Endothelial cell of umbilical vein (primary cell): ENCODE results near the gene PITPNM3. TPM values are rescaled to one million over a fixed set of nuclear protein-coding genes. Genes with fewer than 3 reads are reported as not detected.

Experiments used
- BruUV-seq: library from RNA; stranded (reverse); fragments of 400-500 nt; replicated peaks from 2 replicates; lab custom pipeline; 2021; lab: Mats Ljungman, UMichigan
- CTCF ChIA-PET: fragments of 300-600, 350-600 bp; sonication (Branson Sonifier 250); formaldehyde crosslinking; loops from one replicate; lab custom pipeline; 2021; ENCODE audit warnings: antibody characterized with exemption, inconsistent platforms; lab: Charles Lee
- POLR2A ChIA-PET: fragments of 300-600, 350-600 bp; sonication (Branson Sonifier 250); formaldehyde crosslinking; loops from one replicate; lab custom pipeline; 2021; ENCODE audit warnings: antibody characterized with exemption, inconsistent platforms; lab: Charles Lee
- DNase-seq: peaks from one replicate; pipeline ENCODE4 v3.0.0-alpha.2; 2011; ENCODE audit warnings: low read depth, low spot score
- FAIRE-seq: peaks from 2 replicates; lab custom pipeline; 2011; peaks lifted over from hg19 to GRCh38; lab: Jason Lieb, UNC
- H2AFZ ChIP-seq: 2 replicates; pipeline ENCODE4 v1.6.0; 2012; ENCODE audit warnings: low read depth, low read length, control low read depth, inconsistent platforms
- H3K27ac ChIP-seq: 2 replicates; pipeline ENCODE4 v1.5.1; 2011; ENCODE audit warnings: low read depth, mild to moderate bottlenecking, control low read depth, low read length, moderate library complexity; ENCODE audit not compliant: insufficient read depth
- H3K27me3 ChIP-seq, 2 experiments: 2 replicates each; pipeline versions ENCODE4 v1.6.0 to v1.6.1; 2011; ENCODE audit warnings: low read length in 2 of 2, mixed read lengths in 1 of 2; ENCODE audit not compliant: control insufficient read depth in 2 of 2, insufficient read depth in 2 of 2
- H3K36me3 ChIP-seq, 2 experiments: 2 replicates in 1 of 2; 3 replicates in 1 of 2; pipeline ENCODE4 v1.5.1; 2011; ENCODE audit warnings: low read length in 2 of 2, mild to moderate bottlenecking in 1 of 2, moderate library complexity in 1 of 2; ENCODE audit not compliant: control insufficient read depth in 2 of 2, insufficient read depth in 2 of 2; ENCODE audit errors: extremely low read depth in 1 of 2
- H3K4me1 ChIP-seq: 3 replicates; pipeline ENCODE4 v1.5.1; 2011; ENCODE audit warnings: mild to moderate bottlenecking, low read length; ENCODE audit not compliant: control insufficient read depth, insufficient read depth; ENCODE audit errors: extremely low read depth
- H3K4me2 ChIP-seq: 2 replicates; pipeline ENCODE4 v1.6.1; 2011; ENCODE audit warnings: low read length, control low read depth, mixed read lengths; ENCODE audit not compliant: insufficient read depth
- H3K4me3 ChIP-seq, 3 experiments: fragments of 200-600 bp in 1 of 3; sonication (generic), shearing (Covaris generic) in 1 of 3; replicated peaks in 1 of 3; 2 replicates each; pipeline ENCODE4 v1.5.1; 2011 to 2016; ENCODE audit warnings: control low read depth in 3 of 3, low read length in 3 of 3, mild to moderate bottlenecking in 2 of 3, inconsistent platforms in 1 of 3, low read depth in 1 of 3, moderate library complexity in 1 of 3; ENCODE audit not compliant: insufficient read depth in 1 of 3
- H3K79me2 ChIP-seq: 2 replicates; pipeline ENCODE4 v1.6.0; 2012; ENCODE audit warnings: low read length, inconsistent platforms; ENCODE audit not compliant: control insufficient read depth, insufficient read depth
- H3K9ac ChIP-seq: replicated peaks from 2 replicates; pipeline ENCODE3; 2011; ENCODE audit warnings: low read length, control low read depth; ENCODE audit not compliant: insufficient read depth; ENCODE audit errors: extremely low read depth
- H3K9me1 ChIP-seq: replicated peaks from 3 replicates; pipeline ENCODE4 v1.6.0; 2011; ENCODE audit warnings: mild to moderate bottlenecking, low read length; ENCODE audit not compliant: control insufficient read depth, insufficient read depth; ENCODE audit errors: extremely low read depth
- H3K9me3 ChIP-seq: replicated peaks from 2 replicates; pipeline ENCODE4 v1.5.1; 2012; ENCODE audit warnings: low read length, inconsistent platforms; ENCODE audit not compliant: control insufficient read depth, insufficient read depth
- H4K20me1 ChIP-seq: replicated peaks from 2 replicates; pipeline ENCODE3; 2011; ENCODE audit warnings: mild to moderate bottlenecking, low read length; ENCODE audit not compliant: control insufficient read depth, insufficient read depth; ENCODE audit errors: extremely low read depth
- EZH2 ChIP-seq: IDR thresholded peaks from 2 replicates; pipeline ENCODE4 v1.6.1; 2012; ENCODE audit warnings: borderline replicate concordance, low read depth, mild to moderate bottlenecking, moderate library complexity, low read length, inconsistent platforms; ENCODE audit not compliant: severe bottlenecking
- FOS ChIP-seq: IDR thresholded peaks from 2 replicates; pipeline ENCODE4 v1.6.1; 2011; ENCODE audit warnings: mild to moderate bottlenecking, low read length, moderate library complexity, borderline replicate concordance; ENCODE audit not compliant: insufficient read depth
- GATA2 ChIP-seq: IDR thresholded peaks from 2 replicates; pipeline ENCODE4 v1.7.0; 2011; ENCODE audit warnings: low read depth, mild to moderate bottlenecking, moderate library complexity, mixed read lengths, low read length; ENCODE audit not compliant: insufficient read length, insufficient read depth
- JUN ChIP-seq: IDR thresholded peaks from 2 replicates; pipeline ENCODE4 v1.6.1; 2011; ENCODE audit warnings: borderline replicate concordance, low read depth; ENCODE audit not compliant: insufficient read length, insufficient read depth
- MYC ChIP-seq: IDR thresholded peaks from one replicate; pipeline ENCODE4 v1.6.1; 2011; ENCODE audit warnings: mild to moderate bottlenecking, low read depth, low read length
- POLR2A ChIP-seq: IDR thresholded peaks from 2 replicates; pipeline ENCODE4 v1.6.1; 2012; ENCODE audit warnings: low read depth, mild to moderate bottlenecking, control low read depth, low read length
- POLR2AphosphoS5 ChIP-seq: IDR thresholded peaks from 2 replicates; pipeline ENCODE4 v1.6.1; 2012; ENCODE audit warnings: low read depth, mild to moderate bottlenecking, control low read depth, low read length, moderate library complexity; ENCODE audit not compliant: insufficient read depth
- dilution Hi-C: fragments of 300-500 bp; cut with MboI; formaldehyde crosslinking; loops from one replicate; pipeline ENCODE4 v1.15.0; 2019; ENCODE audit warnings: low sequenced_read_pairs; ENCODE audit not compliant: extremely low pct_ligation_motif_present
- intact Hi-C: fragments of 100-400 bp; cut with micrococcal nuclease; formaldehyde crosslinking; loops from one replicate; pipeline ENCODE4 v1.10.0; 2022
- polyA plus RNA-seq, 4 experiments: library from polyadenylated mRNA; depleted of rRNA in 3 of 4; stranded (reverse) in 3 of 4; unstranded in 1 of 4; fragments of >200 nt; gene quantifications; 2 replicates each; pipeline versions ENCODE4 v1.2.1 to v1.2.3, GENCODE V29; 2011 to 2012; ENCODE audit warnings: missing spikeins in 1 of 4
- total RNA-seq: library from RNA; stranded (reverse); gene quantifications from 2 replicates; pipeline ENCODE4 v1.2.3, GENCODE V29; 2021
- TF ChIP-seq, protein P1 (sequence below), 2 donors: IDR thresholded peaks; 1 replicate in 1 of 2; 2 replicates in 1 of 2; pipeline ENCODE4 v1.5.1; 2011; ENCODE audit warnings: low read length in 2 of 2, mild to moderate bottlenecking in 2 of 2, moderate library complexity in 2 of 2, control low read depth in 1 of 2, inconsistent platforms in 1 of 2, low read depth in 1 of 2; ENCODE audit not compliant: insufficient read depth in 1 of 2; ENCODE audit errors: extremely low read depth in 1 of 2
- TF ChIP-seq, protein P2 (sequence below): IDR thresholded peaks from 2 replicates; pipeline ENCODE4 v1.6.1; 2011; ENCODE audit not compliant: insufficient read depth, insufficient read length

The PITPNM3 gene
- total and polyA plus RNA-seq, 2 donors (not counting 3 experiments of a cell fraction or from before 2014, with no cell fraction given), result 1.0 to 1.9 TPM

DNA sequence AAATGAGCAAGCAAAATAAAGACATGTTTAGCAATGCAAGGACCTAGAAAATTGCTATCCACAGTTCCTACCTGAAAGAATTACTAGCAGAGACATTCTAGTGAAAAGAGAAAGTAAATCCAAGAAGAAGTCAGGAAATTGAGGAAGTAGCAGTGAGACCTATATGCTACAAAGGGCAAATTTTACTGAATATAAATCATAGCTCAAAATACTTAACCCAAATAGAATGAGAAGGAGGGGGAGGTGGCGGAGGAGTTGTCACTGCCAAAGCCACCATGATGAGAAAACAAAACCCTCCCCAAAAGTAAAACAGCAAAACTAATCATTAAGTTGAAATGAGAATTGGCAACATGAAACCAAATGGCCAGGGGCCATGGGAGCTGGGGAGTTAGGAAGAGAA is 39.3 kb downstream of the PITPNM3 start:
- no peaks in the 10 kb centered on the region for H3K36me3 ChIP-seq
- peak; percentile 54 for DNase-seq
- no peaks in the 10 kb centered on the region for H3K27me3 ChIP-seq
- POLR2A ChIA-PET, result no interaction called here
- peak overlapping the region; percentile 57 for H3K4me2 ChIP-seq
- no peak overlapping the region for H3K9ac ChIP-seq
- no peaks in the 10 kb centered on the region for H3K79me2 ChIP-seq
- TF ChIP-seq, protein P1, sequence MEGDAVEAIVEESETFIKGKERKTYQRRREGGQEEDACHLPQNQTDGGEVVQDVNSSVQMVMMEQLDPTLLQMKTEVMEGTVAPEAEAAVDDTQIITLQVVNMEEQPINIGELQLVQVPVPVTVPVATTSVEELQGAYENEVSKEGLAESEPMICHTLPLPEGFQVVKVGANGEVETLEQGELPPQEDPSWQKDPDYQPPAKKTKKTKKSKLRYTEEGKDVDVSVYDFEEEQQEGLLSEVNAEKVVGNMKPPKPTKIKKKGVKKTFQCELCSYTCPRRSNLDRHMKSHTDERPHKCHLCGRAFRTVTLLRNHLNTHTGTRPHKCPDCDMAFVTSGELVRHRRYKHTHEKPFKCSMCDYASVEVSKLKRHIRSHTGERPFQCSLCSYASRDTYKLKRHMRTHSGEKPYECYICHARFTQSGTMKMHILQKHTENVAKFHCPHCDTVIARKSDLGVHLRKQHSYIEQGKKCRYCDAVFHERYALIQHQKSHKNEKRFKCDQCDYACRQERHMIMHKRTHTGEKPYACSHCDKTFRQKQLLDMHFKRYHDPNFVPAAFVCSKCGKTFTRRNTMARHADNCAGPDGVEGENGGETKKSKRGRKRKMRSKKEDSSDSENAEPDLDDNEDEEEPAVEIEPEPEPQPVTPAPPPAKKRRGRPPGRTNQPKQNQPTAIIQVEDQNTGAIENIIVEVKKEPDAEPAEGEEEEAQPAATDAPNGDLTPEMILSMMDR (IDR thresholded peaks at IDR 0.05; ENCODE audit: extremely low read depth in 1 of 2, insufficient read depth in 1 of 2, low read depth in 1 of 2, low read length in 2 of 2), result no peak
- no peak for TF ChIP-seq GATA2
- TF ChIP-seq, protein P2, sequence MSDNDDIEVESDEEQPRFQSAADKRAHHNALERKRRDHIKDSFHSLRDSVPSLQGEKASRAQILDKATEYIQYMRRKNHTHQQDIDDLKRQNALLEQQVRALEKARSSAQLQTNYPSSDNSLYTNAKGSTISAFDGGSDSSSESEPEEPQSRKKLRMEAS, result no peak
- no peak for TF ChIP-seq POLR2A
- TF ChIP-seq MYC, result no peak
- no peak for TF ChIP-seq FOS
- TF ChIP-seq EZH2, result no peak
- TF ChIP-seq JUN, result no peak
- TF ChIP-seq POLR2AphosphoS5, result no peak
- H4K20me1 ChIP-seq, result no peaks in the 10 kb centered on the region
- no peak overlapping the region for H3K4me3 ChIP-seq
- no peak for FAIRE-seq
- H3K27ac ChIP-seq, result no peak overlapping the region
- peaks cover 22% of the 10 kb centered on the region for H3K4me1 ChIP-seq
- H3K9me1 ChIP-seq, result no peaks in the 10 kb centered on the region
- no TSS peak for BruUV-seq
- intact Hi-C loops, result no loop called here
- CTCF ChIA-PET, result interaction anchor here (0.6 to 1.0 kb wide), 2 partner anchors 15 to 45 kb away, joined by 3 to 5 read pairs; no protein-coding TSS in a partner anchor
- dilution Hi-C loops, result no loop called here
- no peak overlapping the region for H2AFZ ChIP-seq
- no peaks in the 10 kb centered on the region for H3K9me3 ChIP-seq
